Type B pancreatic cell (in vitro differentiated cells): ENCODE data around the gene AUH. TPM values are rescaled to one million over a fixed set of nuclear protein-coding genes. Genes with fewer than 3 reads are reported as not detected.

Source experiments
- DNase-seq: peaks from one replicate; pipeline ENCODE4 v3.0.0; 2021; ENCODE audit warnings: mixed read lengths; ENCODE audit not compliant: unreplicated experiment; ENCODE audit errors: extremely low spot score
- H3K27ac Mint-ChIP-seq: 2 replicates; pipeline ENCODE4 v1.8.0; 2021; ENCODE audit warnings: mild to moderate bottlenecking, mixed read lengths
- H3K27me3 Mint-ChIP-seq: 2 replicates; pipeline ENCODE4 v1.8.0; 2021; ENCODE audit warnings: mixed read lengths
- H3K36me3 Mint-ChIP-seq: 2 replicates; pipeline ENCODE4 v1.8.0; 2021; ENCODE audit warnings: mixed read lengths
- H3K4me1 Mint-ChIP-seq: one replicate; pipeline ENCODE4 v1.8.0; 2021; ENCODE audit warnings: mixed read lengths; ENCODE audit not compliant: unreplicated experiment
- H3K4me3 Mint-ChIP-seq: 2 replicates; pipeline ENCODE4 v1.8.0; 2021; ENCODE audit warnings: mild to moderate bottlenecking, mixed read lengths
- H3K9me3 Mint-ChIP-seq: 2 replicates; pipeline ENCODE4 v1.8.0; 2021; ENCODE audit warnings: mixed read lengths
- CTCF ChIP-seq: fragments of 200-600 bp; sonication (generic); conservative IDR thresholded peaks from 2 replicates; pipeline ENCODE4 v1.5.0; 2021; ENCODE audit warnings: antibody characterized with exemption, mild to moderate bottlenecking
- total RNA-seq: library from RNA; stranded (reverse); gene quantifications from 2 replicates; pipeline ENCODE4 v1.2.1, GENCODE V29; 2021; ENCODE audit warnings: low replicate concordance

The AUH gene
- total RNA-seq, 1 donor from 2014 or later = 25.0 TPM

GRCh38 chr9:91220491-91221135 lies 141.1 kb downstream of the AUH start:
- Mint-ChIP-seq H3K27me3 (no peaks in the 10 kb centered on the region), H3K4me3 (no peak overlapping the region), H3K36me3 (peaks cover 7% of the 10 kb centered on the region), H3K4me1 (no peaks in the 10 kb centered on the region), H3K9me3 (no peaks in the 10 kb centered on the region), H3K27ac (no peak overlapping the region)
- no peak for DNase-seq
- no peak for TF ChIP-seq CTCF

- H3K27ac Mint-ChIP-seq = no peak overlapping the region
- no peaks in the 10 kb centered on the region for H3K27me3 Mint-ChIP-seq
- H3K4me1 Mint-ChIP-seq = no peaks in the 10 kb centered on the region
- no peak overlapping the region for H3K4me3 Mint-ChIP-seq
- peaks cover 7% of the 10 kb centered on the region for H3K36me3 Mint-ChIP-seq
- TF ChIP-seq CTCF = no peak
- DNase-seq = no peak
- no peaks in the 10 kb centered on the region for H3K9me3 Mint-ChIP-seq
Observed at GRCh38 chr9:91220021-91220420, 141.7 kb downstream of the AUH start.

- Mint-ChIP-seq H3K9me3 (no peaks in the 10 kb centered on the region), H3K4me1 (no peaks in the 10 kb centered on the region), H3K27me3 (no peaks in the 10 kb centered on the region), H3K36me3 (peaks cover 7% of the 10 kb centered on the region), H3K27ac (no peak overlapping the region), H3K4me3 (no peak overlapping the region)
- no peak for DNase-seq
- TF ChIP-seq CTCF = no peak
Observed at GRCh38 chr9:91219557-91219956, 142.2 kb downstream of the AUH start.

GRCh38 chr9:91217388-91217787 lies 144.3 kb downstream of the AUH start:
- no peak for TF ChIP-seq CTCF
- no peaks in the 10 kb centered on the region for H3K27me3 Mint-ChIP-seq
- no peaks in the 10 kb centered on the region for H3K9me3 Mint-ChIP-seq
- no peak overlapping the region for H3K27ac Mint-ChIP-seq
- DNase-seq = no peak
- no peak overlapping the region for H3K4me3 Mint-ChIP-seq
- H3K4me1 Mint-ChIP-seq = peaks cover 11% of the 10 kb centered on the region
- H3K36me3 Mint-ChIP-seq = peaks cover 12% of the 10 kb centered on the region

GRCh38 chr9:91214867-91215266 lies 146.9 kb downstream of the AUH start:
- no peak overlapping the region for H3K27ac Mint-ChIP-seq
- H3K4me3 Mint-ChIP-seq = no peak overlapping the region
- peaks cover 16% of the 10 kb centered on the region for H3K36me3 Mint-ChIP-seq
- H3K4me1 Mint-ChIP-seq = peaks cover 20% of the 10 kb centered on the region
- no peak for DNase-seq
- H3K9me3 Mint-ChIP-seq = no peaks in the 10 kb centered on the region
- no peak for TF ChIP-seq CTCF
- H3K27me3 Mint-ChIP-seq = no peaks in the 10 kb centered on the region

- no peak for DNase-seq
- no peaks in the 10 kb centered on the region for H3K27me3 Mint-ChIP-seq
- H3K9me3 Mint-ChIP-seq = no peaks in the 10 kb centered on the region
- no peak overlapping the region for H3K4me3 Mint-ChIP-seq
- H3K36me3 Mint-ChIP-seq = peaks cover 16% of the 10 kb centered on the region
- TF ChIP-seq CTCF = no peak
- no peak overlapping the region for H3K27ac Mint-ChIP-seq
- H3K4me1 Mint-ChIP-seq = peaks cover 20% of the 10 kb centered on the region
Observed at GRCh38 chr9:91214086-91214485, 147.6 kb downstream of the AUH start.
